HepG2 (cell line): ENCODE data around the gene UCN2.

ENCODE experiments used
- HMGXB4 ChIP-seq, 2 experiments: sonication (generic) in 1 of 2; formaldehyde crosslinking in 1 of 2; IDR thresholded peaks; 2 replicates each; pipeline versions ENCODE4 v1.4.0 to v1.6.1; 2018 to 2020; ENCODE audit warnings: missing genetic modification reagents in 2 of 2, borderline replicate concordance in 1 of 2, low read depth in 1 of 2, mild to moderate bottlenecking in 1 of 2, missing biosample characterization in 1 of 2
- NFE2L2 ChIP-seq: fragments of 150-350 bp; IDR thresholded peaks from 2 replicates; pipeline ENCODE4 v1.6.1; 2014; ENCODE audit warnings: low read length
- REST ChIP-seq, 2 experiments: IDR thresholded peaks; 2 replicates each; pipeline ENCODE4 v1.6.1; 2011 to 2012; ENCODE audit warnings: low read length in 2 of 2, borderline replicate concordance in 1 of 2, low read depth in 1 of 2, mild to moderate bottlenecking in 1 of 2, moderate library complexity in 1 of 2
- SMARCC2 ChIP-seq: fragments of 450-650 bp; IDR thresholded peaks from 2 replicates; pipeline ENCODE4 v1.6.1; 2017; ENCODE audit warnings: antibody characterized with exemption, mild to moderate bottlenecking
- SMC3 ChIP-seq: IDR thresholded peaks from 2 replicates; pipeline ENCODE4 v1.6.1; 2011; ENCODE audit warnings: low read length, improper control_type of control experiment
- TIGD3 ChIP-seq: sonication (generic); formaldehyde crosslinking; IDR thresholded peaks from 2 replicates; pipeline ENCODE4 v1.5.1; 2020; ENCODE audit warnings: mild to moderate bottlenecking, missing genetic modification reagents, borderline replicate concordance
- ZFP37 ChIP-seq: sonication (generic); formaldehyde crosslinking; IDR thresholded peaks from 2 replicates; pipeline ENCODE4 v1.4.0; 2020; ENCODE audit warnings: missing genetic modification reagents, borderline replicate concordance
- ZNF280B ChIP-seq: sonication (generic); formaldehyde crosslinking; IDR thresholded peaks from 2 replicates; pipeline ENCODE4 v1.5.0; 2020; ENCODE audit warnings: missing genetic modification reagents, mild to moderate bottlenecking, borderline replicate concordance
- ZNF780A ChIP-seq: sonication (generic); formaldehyde crosslinking; IDR thresholded peaks from 2 replicates; pipeline ENCODE4 v1.8.0; 2022; ENCODE audit warnings: mild to moderate bottlenecking, missing genetic modification reagents, moderate library complexity
- ZSCAN22 ChIP-seq: sonication (generic); formaldehyde crosslinking; IDR thresholded peaks from 2 replicates; pipeline ENCODE4 v1.4.0; 2020; ENCODE audit warnings: mild to moderate bottlenecking, missing genetic modification reagents

- no peak for TF ChIP-seq TIGD3 (CRISPR knock-in tag)
- no peak for TF ChIP-seq HMGXB4 (CRISPR knock-in tag; IDR thresholded peaks at IDR 0.05; ENCODE audit: borderline replicate concordance in 1 of 2, low read depth in 1 of 2)
- no peak for TF ChIP-seq SMC3
- TF ChIP-seq ZFP37 (CRISPR knock-in tag) = no peak
- no peak for TF ChIP-seq ZNF780A
- TF ChIP-seq ZSCAN22 = no peak
- TF ChIP-seq NFE2L2 = no peak
- TF ChIP-seq ZNF280B = no peak
- no peak for TF ChIP-seq SMARCC2
- no peak for TF ChIP-seq REST (IDR thresholded peaks at IDR 0.05; ENCODE audit: borderline replicate concordance in 1 of 2, low read depth in 1 of 2, low read length in 2 of 2)
Measured at GRCh38 chr3:48588230-48588629, 24.6 kb upstream of the UCN2 start.
